ACC112 (cell line): Measurements from ENCODE around the gene VPS11.
"Not testable (repeated sequence)": the region's sequence is repeated elsewhere in the genome, so short reads cannot be mapped to it uniquely, and the experiment has no call there.

Experiments used
- H2AFZ ChIP-seq: fragments of 200-600 bp; sonication (generic); one replicate; pipeline ENCODE4 v1.6.0; 2017; ENCODE audit warnings: antibody characterized with exemption, low read length; ENCODE audit not compliant: unreplicated experiment
- H3K27ac ChIP-seq: fragments of 200-600 bp; sonication (generic); 2 replicates; pipeline ENCODE4 v1.5.1; 2014; ENCODE audit warnings: low read depth, mild to moderate bottlenecking, antibody characterized with exemption, low read length, moderate library complexity
- H3K27me3 ChIP-seq: fragments of 200-600 bp; sonication (generic); 2 replicates; pipeline ENCODE4 v1.6.1; 2014; ENCODE audit warnings: mild to moderate bottlenecking, antibody characterized with exemption, low read length, moderate library complexity, mixed read lengths; ENCODE audit not compliant: insufficient read depth
- H3K36me3 ChIP-seq: fragments of 200-600 bp; sonication (generic); 2 replicates; pipeline ENCODE4 v1.6.1; 2016; ENCODE audit warnings: mild to moderate bottlenecking, antibody characterized with exemption, low read length, moderate library complexity, mixed read lengths; ENCODE audit not compliant: insufficient read depth
- H3K4me1 ChIP-seq: fragments of 200-600 bp; sonication (generic); one replicate; pipeline ENCODE4 v1.6.1; 2016; ENCODE audit warnings: low read length, mixed read lengths; ENCODE audit not compliant: insufficient read depth, unreplicated experiment, control insufficient read depth
- H3K4me3 ChIP-seq: fragments of 200-600 bp; sonication (generic); 2 replicates; pipeline ENCODE4 v1.5.1; 2014; ENCODE audit warnings: mild to moderate bottlenecking, low read depth, low read length
- H3K79me2 ChIP-seq: fragments of 200-600 bp; sonication (generic); one replicate; pipeline ENCODE4 v1.6.0; 2016; ENCODE audit warnings: low read length; ENCODE audit not compliant: control insufficient read depth, unreplicated experiment, insufficient read depth

The VPS11 gene

DNA sequence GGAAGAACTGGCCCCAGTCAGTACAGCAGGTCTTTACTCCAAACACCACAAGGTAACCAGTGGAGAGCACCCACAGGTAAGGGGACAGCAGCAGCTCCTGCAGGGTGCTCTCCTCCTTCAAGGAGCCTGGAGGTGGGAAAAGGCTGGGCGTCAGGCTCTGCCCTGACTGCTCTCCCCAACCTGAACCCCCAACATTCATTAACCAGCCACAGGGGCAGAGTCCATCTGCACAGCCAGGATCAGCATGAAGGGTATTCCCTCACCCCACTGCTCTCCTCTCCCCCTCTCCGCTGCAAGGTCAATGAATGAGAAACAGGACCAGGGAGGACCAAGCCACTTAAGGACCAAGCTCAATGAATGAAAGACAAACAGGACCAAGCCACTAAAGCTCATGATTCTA is 40.6 kb upstream of the VPS11 start:
- Histone ChIP-seq H3K36me3 (0 out of 2 replicates have a peak, but pooled peaks cover 9% of the 10 kb centered on the region), H3K27me3 (no peaks in the 10 kb centered on the region), H3K79me2 (no peaks in the 10 kb centered on the region), H3K4me1 (peaks cover 13% of the 10 kb centered on the region), H3K27ac (no peak overlapping the region), H3K4me3 (no peak overlapping the region), H2AFZ (no peak overlapping the region)

DNA sequence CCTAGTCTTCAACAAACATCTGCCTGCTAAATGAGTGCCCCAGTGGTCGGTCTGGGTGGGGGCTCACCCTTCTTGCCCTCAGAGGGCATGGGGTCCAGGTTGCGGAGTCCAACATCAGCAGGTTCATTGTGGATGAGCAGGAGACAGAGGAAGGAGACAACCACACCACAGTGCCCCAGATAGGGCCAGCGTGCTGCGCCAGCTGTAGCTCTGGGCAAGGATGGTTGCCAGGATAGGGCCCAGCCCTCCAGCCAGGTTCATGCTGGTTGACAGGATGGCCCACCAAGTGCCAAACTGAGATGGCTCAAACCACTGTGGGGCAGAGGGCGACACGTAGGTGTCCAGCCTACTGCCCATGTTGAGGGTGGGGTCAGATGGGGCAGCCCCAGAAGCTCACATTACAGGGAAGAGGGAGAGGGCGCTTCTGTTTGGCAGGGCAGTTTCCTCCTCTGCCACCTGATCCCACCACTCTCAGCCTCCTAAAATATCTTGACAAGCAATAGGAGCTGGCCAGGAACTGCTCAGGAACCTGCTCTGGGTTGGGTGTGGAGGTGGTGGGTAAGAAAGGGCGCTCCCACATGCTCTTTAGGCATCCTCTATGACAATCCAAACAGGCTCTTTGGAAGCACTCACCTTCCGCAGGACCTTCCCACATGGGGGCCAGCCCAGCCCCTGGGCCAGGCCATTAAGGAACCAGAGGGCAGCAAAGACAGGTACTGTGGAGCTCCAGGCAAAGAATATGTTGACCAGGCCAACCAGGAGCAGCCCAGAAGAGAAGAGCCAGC is 39.9 kb upstream of the VPS11 start:
- Histone ChIP-seq H3K4me3 (no peak overlapping the region), H2AFZ (no peak overlapping the region), H3K27ac (no peak overlapping the region), H3K27me3 (no peaks in the 10 kb centered on the region), H3K36me3 (0 out of 2 replicates have a peak, but pooled peaks cover 9% of the 10 kb centered on the region), H3K79me2 (no peaks in the 10 kb centered on the region), H3K4me1 (peaks cover 13% of the 10 kb centered on the region)

DNA sequence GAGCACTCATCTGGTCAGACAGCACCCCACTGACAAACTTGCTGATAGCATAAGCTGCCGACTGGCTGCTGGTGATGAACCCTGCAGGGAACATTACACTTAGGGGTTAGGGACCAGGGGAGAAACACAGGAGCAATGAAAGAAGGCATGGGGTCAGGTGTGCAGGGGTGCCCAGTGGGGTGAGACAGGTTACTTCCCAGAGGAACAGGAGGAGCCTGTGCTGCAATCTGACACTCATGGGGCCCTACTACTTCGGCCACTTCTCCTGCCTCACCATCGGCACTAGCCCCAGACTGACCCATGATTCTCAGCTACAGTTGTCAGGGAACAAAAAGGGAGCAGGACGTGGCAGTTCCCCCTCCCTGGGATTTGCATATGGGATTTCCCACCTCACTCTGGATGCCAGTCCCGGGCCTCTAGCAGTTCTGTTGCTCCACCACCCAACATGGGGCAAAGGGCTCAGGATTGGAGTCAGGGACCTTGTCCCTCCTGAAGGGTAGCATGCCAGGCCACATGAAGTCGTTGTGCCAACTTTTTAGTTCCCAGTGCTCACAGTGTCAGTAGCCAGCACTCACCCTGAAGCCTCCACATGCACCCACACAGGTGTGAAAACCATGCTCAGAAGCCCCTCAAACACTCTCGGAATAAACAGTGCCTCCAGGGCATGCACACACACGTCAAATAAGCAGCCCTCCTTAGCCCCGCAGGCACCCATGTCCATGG is 39.1 kb upstream of the VPS11 start:
- Histone ChIP-seq H3K27me3 (no peaks in the 10 kb centered on the region), H2AFZ (no peak overlapping the region), H3K27ac (no peak overlapping the region), H3K36me3 (0 out of 2 replicates have a peak, but pooled peaks cover 9% of the 10 kb centered on the region), H3K4me3 (no peak overlapping the region), H3K79me2 (no peaks in the 10 kb centered on the region), H3K4me1 (peaks cover 9% of the 10 kb centered on the region)

DNA sequence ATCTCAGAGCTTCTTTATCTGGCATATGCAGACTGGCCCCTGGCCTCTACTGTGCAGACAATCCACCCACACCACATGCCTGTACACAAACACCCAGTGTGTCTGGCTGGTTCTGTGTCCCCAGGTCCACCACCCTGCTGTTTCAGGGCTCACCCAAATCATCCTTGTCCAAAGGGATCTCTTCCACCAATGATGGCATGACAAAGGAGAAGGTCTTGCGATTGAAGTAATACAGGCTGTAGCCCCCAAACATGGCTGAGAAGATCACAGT is 38.6 kb upstream of the VPS11 start:
- no peaks in the 10 kb centered on the region for H3K79me2 ChIP-seq
- no peaks in the 10 kb centered on the region for H3K27me3 ChIP-seq
- H2AFZ ChIP-seq = no peak overlapping the region
- no peak overlapping the region for H3K27ac ChIP-seq
- H3K36me3 ChIP-seq = 0 out of 2 replicates have a peak, but pooled peaks cover 7% of the 10 kb centered on the region
- H3K4me3 ChIP-seq = no peak overlapping the region
- peaks cover 4% of the 10 kb centered on the region for H3K4me1 ChIP-seq

DNA sequence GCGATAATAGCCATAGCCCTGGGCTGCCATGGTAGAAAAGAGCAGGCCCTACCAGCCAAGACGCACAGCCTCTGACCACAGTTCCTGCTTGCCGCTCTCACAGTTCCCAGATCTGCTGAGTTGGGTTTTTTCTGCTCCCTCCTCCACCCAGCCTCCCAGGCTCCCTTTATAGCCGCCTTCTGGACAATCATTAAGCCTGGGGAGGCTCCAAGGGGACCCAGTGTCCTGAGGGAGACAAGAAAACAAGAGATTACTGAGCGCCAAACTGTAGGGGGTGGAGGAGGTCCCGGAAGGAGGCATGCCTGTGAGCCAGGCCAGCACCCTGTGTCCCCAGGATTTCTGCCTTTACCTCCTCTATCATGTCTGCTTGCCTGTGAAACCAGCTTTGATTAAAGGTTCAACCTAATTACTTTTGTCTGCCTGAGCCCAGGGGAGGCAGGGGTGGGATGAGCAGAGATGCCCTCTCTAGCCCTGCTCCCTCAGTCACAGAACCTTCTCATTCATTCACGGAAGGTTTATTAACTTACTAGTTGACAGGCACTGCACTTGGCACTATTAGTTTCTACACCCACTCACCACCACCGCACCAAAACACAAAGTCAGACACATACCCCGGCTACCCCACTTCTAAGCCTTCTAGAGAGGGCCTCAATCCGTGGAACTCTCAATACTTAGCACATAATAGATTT is 38.1 kb upstream of the VPS11 start:
- Histone ChIP-seq H3K27me3 (no peaks in the 10 kb centered on the region), H2AFZ (no peak overlapping the region), H3K4me3 (peak overlapping the region; percentile 88)

DNA sequence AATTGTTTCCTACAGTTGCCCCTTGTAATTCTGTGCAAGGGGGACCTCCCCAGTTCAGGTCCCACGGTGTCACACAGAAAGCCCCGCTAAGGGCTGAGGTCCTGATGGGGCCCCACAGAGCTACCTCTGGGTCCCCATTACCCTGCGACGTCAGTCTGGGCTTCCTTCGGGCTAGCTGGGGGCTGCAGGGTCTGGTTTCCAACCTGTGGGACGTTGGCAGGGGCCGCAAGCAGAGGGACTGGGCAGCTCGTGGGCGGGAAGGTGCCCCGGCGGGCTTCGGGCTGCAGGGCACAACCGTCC is 37.6 kb upstream of the VPS11 start:
- no peaks in the 10 kb centered on the region for H3K79me2 ChIP-seq
- no peaks in the 10 kb centered on the region for H3K36me3 ChIP-seq
- H3K4me1 ChIP-seq = no peaks in the 10 kb centered on the region
- H3K27me3 ChIP-seq = no peaks in the 10 kb centered on the region
- peak overlapping the region; percentile 88 for H3K4me3 ChIP-seq
- no peak overlapping the region for H3K27ac ChIP-seq
- H2AFZ ChIP-seq = peak overlapping the region; percentile 83

More for the DNA sequence above, 38.1 kb upstream of the VPS11 start:
- 0 out of 2 replicates have a peak, but pooled peaks cover 2% of the 10 kb centered on the region for H3K36me3 ChIP-seq
- no peaks in the 10 kb centered on the region for H3K79me2 ChIP-seq
- no peak overlapping the region for H3K27ac ChIP-seq
- no peaks in the 10 kb centered on the region for H3K4me1 ChIP-seq

DNA sequence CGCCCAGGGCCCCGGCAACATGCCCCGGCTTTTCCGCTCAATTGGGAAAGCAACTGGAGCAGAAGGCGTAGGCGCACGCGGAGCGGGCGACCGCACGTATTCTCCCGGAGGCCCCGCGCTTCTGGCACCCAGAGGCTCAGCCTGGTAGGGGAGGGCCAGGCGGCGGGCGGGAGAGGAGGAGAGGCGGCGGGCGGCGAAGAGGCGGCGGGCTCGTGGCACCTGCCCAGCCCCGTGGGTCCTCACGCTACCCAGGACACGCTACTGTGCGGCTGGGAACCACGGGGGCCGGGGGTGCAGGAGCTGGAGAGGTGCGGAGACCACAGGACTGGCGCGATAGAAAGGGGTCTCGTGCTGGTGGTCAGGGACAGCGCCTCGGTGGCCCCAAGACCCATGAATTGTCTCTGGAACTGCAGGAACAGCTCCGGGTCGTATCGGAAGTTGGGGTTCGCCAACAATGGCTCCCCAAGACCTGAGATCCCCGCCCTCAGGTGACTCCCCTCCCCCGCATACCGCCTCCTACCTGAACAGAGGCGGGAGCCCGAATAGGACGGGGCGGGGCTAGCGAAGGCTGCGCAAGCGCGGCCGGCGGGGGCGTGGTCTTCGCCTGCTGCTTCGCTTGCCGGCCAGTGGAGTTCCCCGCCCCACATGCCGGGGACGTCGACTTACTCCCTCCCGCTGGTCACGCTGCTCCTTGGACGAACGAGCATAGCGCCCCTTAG is 37.1 kb upstream of the VPS11 start, which contains the start of gene SLC37A4:
SLC37A4 (minus strand) TSS at position 549 of the 719 bp plus-strand sequence.
- no peak within 1 kb of the TSS for H3K27ac ChIP-seq
- H3K36me3 ChIP-seq = no peaks in the 10 kb centered on the region
- H3K79me2 ChIP-seq = no peaks in the 10 kb centered on the region
- no peaks in the 10 kb centered on the region for H3K27me3 ChIP-seq
- H3K4me3 ChIP-seq = peak within 1 kb of the TSS; percentile 88
- H2AFZ ChIP-seq = peak within 1 kb of the TSS; percentile 83
- H3K4me1 ChIP-seq = no peaks in the 10 kb centered on the region

DNA sequence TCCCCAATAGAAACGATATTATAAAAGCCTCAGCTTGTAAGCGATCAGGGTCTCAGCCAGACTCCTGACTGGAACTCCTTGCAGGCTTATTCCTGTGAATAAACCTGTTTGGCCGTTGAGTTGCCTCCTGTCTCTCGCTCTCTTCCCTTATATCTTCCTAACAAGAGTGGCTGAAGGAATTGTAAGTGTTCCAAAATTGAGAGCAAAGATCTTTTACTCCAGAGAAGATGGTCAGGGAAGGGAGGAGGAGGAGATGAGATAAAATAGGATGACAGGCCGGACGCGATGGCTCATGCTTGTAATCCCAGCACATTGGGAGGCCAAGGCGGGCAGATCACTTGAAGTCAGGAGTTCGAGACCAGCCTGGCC is 35.7 kb upstream of the VPS11 start:
- H2AFZ ChIP-seq = no peak overlapping the region
- no peaks in the 10 kb centered on the region for H3K4me1 ChIP-seq
- no peaks in the 10 kb centered on the region for H3K79me2 ChIP-seq

DNA sequence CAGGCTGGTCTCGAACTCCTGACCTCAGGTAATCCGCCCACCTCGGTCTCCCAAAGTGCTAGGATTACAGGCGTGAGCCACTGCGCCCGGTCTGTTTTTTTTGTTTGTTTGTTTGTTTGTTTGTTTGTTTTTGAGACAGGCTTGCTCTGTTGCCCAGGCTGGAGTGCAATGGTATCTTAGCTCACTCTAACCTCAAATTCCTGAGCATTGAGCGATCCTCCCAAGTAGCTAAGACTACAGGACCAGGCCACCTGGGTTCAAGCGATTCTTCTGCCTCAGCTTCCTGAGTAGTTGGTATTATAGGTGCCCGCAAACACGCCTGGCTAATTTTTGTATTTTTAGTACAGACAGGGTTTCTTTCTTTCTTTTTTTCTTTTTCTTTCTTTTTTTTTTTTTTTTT is 34.2 kb upstream of the VPS11 start:
- H3K79me2 ChIP-seq, H3K36me3 ChIP-seq, H3K4me1 ChIP-seq, H3K27ac ChIP-seq, H2AFZ ChIP-seq, H3K27me3 ChIP-seq, H3K4me3 ChIP-seq: not testable (repeated sequence)

More for the DNA sequence above, 35.7 kb upstream of the VPS11 start:
- no peaks in the 10 kb centered on the region for H3K27me3 ChIP-seq
- H3K27ac ChIP-seq = no peak overlapping the region
- H3K36me3 ChIP-seq = no peaks in the 10 kb centered on the region
- no peak overlapping the region for H3K4me3 ChIP-seq

DNA sequence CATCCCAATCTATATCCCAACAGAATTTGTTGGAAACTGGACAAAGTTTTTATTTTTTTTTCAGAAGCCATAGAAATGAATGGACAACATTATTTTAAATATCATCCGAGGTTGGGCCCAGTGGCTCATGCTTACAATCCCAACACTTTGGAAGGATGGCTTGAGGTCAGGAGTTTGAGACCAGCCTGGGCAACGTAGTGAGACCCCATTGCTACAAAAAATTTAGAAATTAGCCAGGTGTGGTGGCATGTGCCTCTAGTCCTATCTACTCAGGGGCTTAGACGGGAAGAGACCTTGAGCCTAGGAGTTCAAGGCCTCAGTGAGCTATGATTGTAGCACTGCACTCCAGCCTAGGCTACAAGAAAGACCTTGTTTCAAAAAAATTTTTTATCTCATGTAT is 32.8 kb upstream of the VPS11 start:
- H2AFZ ChIP-seq = no peak overlapping the region
- H3K4me3 ChIP-seq = no peak overlapping the region
- H3K27ac ChIP-seq = no peak overlapping the region
- H3K36me3 ChIP-seq = no peaks in the 10 kb centered on the region
- no peaks in the 10 kb centered on the region for H3K79me2 ChIP-seq
- H3K4me1 ChIP-seq = no peaks in the 10 kb centered on the region
- H3K27me3 ChIP-seq = no peaks in the 10 kb centered on the region
